Measurements from ENCODE around the gene SEC14L2.

SEC14L2 gene

DNA sequence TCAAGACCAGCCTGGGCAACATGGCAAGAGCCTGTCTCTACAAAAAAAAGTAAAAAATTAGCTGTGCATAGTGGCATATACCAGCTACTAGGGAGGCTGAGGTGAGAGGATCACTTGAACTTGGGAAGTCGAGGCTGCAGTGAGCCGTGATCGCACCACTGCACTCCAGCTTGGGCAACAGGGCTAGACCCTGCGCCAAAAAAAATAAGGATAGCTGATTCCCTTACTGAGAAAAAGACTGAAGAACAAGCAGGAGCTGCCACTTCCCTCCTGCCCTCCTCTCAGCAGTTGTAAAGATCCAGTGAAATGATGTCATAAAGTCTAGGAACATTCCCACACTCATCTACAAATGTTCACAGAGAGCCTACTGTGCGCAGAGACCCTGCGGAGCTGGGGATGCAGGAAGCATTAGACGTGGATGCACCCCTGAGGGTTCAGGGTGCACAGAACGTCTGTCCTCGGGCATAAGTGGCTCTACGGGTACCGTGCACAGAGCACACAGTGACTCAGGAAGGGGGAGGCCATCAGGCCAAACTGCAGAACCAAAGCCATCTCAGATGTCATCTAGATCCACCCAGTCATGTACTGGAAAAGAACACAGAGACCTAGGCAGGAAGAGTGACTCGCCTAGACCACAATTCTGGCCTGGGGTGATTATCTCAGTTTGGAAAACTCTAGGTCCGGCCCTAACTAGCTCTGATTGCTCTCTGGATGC lies 11.7 kb downstream of the SEC14L2 start:
- DNase-seq, result no peak

DNA sequence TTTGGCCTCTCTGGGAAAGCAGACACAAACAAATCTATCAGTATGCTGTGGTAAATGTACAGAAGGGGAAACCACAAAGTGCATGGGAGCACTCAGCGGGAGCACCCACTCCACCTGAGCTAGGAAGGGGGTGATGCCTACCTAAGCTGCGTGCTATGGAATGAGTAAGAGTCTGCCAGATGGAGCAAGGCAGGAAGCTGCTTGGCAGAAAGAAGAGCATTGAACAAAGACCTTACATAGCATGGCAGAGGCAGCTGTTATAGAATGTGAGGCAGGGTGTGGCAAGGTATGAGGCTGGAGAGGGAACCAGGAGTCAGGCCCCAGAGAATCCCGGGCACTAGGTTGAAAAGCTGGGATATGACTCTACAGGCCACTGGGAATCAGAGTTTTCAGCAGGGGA lies 15.0 kb downstream of the SEC14L2 start:
- DNase-seq, result no peak

DNA sequence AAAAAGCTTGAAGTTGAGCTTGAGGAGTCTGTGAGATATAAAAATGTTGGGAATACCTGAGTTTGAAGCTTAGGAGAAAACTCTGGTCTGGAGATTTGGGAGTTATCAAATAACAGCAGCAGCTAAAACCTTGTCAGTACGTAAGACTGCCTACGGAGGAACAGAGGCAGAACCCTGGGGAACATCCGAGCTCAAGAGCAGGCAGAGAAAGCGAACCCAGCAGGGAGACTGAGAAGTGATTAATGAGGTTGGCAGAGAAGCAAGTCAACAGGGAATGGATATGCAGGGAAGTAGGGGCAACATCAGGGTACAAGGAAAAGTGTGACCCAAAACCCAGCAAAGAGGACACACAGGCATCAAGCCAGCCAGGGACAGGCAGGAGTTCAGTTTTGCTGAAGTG lies 16.2 kb downstream of the SEC14L2 start:
- DNase-seq, result no peak

DNA sequence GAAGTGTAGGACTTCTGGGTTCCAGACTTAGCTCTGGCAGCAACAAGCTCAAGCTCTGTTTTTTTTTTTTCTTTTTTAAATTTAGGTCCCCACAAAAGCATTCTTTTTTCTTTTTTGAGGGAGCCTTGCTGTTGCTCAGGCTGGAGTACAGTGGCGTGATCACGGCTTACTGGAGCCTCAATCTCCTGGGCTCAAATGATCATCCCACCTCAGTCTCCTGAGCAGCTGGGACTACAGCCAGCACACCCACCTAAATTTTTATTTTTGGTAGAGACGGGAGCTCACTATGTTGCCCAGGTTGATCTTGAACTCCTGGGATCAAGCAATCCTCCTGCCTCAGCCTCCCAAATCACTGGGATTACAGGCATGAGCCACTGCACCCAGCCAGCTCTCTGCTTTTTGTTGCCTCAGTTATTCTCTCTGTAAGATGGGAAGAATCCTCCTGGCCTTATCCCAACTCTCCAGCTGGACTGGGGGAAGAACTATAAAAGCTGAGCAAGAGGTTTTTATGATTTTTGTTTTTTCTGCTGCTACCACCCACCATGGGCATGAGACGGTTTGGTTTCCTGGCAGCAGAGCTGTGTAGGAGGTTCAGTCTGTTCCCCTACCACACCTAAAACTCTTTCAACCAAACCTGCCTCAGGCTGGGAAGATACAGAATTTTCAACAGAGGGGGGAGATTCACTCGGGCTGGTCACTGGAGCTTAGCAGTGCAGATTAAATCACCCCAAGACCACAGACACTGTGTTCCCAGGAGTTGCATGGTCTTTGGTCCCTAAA lies 17.1 kb downstream of the SEC14L2 start:
- DNase-seq, result no peak

DNA sequence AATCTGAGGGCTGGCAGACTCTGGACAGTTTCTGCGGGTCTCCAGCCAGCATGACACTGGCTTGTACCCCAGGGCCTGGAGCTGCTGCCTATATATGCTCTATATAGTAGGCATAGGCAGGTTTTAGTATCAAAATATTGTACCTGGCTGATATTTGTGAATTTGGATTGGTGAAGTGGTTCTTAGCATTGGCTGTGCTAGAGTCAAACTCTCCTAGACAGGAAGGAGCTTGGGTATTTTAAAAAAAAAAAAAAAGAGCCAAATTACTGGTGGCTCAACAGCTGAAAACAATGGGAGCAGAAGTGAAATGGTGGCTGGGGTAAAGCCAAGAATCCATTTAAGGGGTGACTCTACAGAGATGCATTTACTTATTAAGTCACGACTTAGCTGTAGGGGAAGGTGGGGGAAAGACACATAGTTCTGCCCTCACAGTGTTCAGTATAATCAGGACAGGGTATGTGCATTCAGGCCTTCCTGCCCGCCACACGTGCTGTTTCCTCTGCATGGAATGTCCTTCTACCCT lies 17.8 kb downstream of the SEC14L2 start:
- no peak for DNase-seq

DNA sequence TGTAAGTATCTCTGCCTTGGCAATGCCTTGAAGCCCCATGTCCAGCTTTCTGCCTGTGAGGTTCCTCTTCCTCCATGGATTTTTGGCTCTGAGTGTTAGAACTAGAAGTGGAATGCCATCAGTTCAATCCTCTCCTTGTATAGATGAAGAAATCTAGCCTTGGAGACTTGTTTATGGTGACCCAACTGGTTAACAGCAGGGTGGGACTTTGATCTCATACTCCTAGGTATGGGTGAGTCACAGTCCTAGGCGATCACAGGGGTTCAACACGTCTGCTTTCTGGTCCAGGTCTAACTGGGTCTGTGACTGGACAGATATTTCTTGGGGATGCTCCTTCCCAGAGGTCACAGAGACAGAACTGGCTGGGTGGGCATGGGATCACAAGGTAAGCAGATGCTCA lies 19.6 kb downstream of the SEC14L2 start:
- no peak for DNase-seq

DNA sequence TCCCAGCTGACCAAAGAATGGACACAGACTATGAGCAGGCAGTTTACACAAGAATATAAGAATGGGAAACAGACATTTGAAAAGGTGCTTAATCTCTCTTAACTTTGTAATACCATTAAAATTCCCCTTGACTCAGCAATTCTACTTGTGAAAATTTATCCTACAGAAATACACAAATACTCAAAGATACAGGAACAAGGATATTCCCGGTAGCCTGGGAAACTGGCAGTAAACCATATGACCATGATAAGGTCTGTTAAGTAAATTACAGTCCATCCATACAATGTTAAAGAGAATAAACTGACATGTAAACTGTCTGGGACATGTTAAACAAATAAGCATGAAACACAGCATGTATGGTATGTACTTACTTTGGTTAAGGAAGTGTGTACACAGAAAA lies 20.0 kb downstream of the SEC14L2 start:
- no peak for DNase-seq

DNA sequence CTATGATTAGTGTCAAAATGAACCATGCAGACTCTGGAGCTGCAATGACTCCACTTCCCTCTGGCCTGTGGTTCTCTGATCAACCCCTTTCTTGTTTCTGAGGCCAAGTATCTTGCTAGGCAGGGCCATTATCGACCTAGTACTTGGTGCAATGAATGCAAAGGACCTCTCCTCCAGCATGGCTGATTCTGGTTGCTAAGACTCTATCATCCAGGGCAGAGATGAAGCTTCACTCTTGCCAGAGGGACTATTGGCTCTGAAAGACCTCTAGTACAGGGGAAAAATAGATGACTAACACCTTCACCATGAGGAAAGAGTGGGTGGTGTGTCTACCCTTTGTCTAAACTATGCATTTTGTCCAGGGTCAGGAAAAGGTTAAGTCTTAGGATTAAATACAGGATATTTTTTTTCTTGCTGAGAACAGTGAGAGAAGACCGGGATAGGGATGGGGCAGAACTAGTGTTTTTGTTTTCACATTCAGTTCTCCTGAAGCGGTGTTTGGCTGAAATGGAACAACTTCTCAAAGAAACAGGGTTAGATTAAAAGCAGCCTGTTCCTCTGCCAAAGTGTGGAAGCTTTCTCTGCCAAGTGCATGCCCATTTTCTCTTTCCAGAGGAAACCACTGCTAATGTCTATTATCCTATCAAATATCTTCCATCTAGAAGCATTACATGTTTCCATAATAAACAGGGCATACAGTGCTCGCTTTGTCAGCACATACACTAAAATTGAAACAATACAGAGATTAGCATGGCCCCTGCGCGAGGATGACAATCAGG lies 23.7 kb downstream of the SEC14L2 start:
- no peak for DNase-seq

DNA sequence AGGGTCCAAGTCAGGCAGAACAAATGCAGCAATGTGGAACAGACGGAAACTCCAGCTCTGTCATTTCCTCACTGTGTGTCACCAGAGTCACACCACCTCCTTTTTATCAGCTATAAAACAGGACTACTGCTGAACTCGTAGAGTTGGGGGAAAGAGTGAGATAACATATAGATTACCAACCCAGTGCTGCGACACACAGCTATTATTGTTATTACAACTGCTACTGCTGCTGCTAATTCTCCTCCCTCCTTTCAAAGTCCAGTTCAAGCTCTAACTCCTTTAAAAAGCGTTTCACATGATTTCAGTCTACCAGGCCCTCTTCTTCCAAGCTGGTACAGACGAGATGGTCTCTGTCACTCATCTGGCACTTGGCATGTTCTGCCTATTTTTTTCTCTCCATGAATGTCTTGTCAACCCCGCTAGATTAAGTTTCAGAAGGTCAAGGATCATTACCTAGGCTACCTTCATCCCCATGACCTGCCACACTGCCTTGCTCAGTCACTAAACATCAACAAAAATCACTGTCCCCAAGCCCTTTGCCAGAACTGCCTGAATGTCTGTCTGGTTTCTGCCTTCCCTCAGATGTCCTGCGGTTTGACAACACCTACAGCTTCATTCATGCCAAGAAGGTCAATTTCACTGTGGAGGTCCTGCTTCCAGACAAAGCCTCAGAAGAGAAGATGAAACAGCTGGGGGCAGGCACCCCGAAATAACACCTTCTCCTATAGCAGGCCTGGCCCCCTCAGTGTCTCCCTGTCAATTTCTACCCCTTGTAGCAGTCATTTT lies 25.1 kb downstream of the SEC14L2 start:
- DNase-seq, result no peak

DNA sequence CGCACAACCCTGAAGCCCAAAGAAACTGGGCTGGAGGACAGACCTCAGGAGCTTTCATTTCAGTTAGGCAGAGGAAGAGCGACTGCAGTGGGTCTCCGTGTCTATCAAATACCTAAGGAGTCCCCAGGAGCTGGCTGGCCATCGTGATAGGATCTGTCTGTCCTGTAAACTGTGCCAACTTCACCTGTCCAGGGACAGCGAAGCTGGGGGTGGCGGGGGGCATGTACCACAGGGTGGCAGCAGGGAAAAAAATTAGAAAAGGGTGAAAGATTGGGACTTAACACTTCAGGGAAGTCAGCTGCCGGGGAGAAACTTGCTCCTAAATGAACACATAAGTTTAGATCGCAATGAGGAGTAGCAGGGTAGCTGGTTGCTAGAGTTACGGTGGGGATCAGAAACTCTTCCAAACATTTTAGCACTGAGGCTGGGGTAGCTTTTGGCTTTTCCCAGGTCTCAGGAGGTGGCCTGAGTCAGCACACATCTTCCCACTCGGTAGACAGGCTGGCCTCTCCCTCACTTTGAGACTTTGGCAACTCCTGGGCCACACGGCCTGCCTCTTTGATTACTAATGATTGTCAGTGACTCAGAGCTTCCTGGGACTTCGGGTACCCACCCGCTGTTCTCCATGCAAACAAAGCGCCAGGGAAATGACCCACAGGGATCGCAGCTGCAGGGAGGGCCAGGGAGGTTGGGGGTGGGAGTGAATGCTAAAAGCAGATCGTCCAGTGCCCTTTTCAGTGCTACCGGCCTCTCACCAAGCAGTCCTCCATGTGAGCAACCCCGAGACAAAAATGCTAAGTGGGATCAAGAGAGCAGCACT lies 25.9 kb downstream of the SEC14L2 start:
- DNase-seq, result peak; percentile 4

DNA sequence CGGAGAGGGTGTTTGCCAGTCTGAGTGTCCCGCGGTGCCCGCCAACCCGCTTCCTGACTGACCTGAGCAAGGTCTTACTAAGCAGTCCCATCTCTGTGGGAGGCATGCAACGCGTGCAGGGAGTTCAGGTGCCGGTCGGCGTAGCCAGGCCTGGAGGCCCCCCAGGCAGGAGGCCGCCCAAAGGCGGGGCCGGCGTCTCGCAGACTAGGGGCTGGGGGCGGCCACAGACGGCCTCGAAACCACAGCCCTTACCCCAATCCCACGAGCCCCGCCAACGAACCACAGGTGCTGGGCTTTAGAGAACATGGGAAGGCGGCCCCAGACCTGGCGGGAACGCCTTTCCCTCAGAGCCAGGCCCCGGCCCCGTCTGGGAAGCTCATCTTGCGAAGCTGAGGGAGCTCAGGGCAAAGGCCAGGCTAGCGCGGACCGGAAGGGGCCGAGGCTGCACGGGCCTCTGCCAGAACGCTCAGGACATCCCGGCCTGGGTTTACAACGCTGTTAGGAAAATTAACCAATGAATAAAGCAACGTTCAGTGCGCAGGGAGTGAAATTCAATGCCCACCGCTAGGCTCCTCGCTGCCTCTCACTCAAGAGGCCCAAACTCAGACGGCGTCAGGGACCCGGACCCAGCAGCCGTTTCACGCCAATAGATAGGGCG lies 26.6 kb downstream of the SEC14L2 start:
- no peak for DNase-seq

DNA sequence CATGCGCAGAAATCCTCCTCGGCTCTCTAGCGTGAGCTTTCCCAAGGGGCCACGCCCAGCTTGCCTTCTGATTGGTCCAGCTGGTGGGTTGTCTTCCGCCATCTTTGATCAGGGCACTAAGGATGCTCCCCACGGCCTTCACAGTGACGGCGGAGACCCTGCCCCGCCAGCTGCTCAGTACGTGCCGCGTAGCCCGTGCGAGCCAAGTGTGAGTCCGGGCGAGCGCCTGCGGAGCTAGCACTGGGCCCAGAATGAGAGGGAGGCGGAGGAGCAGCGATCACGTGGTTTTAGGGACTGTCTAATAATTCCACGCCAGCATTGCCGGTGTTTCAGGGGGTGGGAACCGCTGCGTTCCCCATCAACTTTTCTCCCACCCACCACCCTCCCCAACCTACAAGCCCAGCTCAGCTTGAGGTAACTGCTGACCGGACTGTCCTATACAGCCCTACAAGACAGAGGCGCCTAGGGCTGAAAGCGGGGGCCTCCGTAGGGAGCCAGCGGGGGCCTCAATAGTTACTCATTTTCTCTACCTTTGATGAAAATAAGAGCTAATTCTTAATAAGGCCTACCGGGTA lies 27.2 kb downstream of the SEC14L2 start:
- DNase-seq, result peak; percentile 99

DNA sequence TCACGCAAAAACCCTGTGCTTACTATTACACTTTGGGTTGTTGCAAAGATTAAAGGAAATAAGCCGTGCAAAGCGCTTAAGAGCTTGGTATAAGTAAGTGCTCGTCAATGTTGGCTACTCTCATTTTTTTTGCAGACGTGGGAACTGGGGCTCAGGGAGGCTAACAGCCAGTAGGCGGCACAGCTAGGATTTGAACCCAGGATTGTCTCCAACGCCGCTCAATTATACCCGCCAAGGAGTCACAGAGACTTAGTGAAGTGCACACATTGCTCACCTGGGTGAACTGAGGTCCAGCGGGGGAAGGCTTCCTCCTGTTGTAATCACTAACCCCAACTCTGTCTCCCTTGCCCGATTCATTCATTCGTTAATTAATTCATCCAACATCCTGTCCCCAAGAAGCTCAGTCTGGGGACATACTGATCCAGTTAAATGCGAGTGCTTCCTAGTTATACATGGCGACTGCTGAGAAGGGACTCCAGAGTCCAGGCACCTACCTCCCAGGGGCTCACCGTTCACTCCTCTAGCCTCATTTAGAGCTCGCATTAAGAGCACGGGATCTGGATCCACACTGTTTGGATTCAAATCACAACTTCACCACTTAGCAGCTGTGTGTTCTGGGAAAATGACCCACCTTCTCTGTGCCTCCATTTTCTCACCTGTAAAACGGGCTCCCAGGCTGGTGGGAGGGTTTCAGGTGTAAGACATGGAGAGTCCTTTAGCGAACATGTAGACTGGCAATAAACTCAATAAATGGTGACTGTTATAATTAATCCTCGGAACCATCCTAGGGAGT lies 27.9 kb downstream of the SEC14L2 start:
- no peak for DNase-seq

DNA sequence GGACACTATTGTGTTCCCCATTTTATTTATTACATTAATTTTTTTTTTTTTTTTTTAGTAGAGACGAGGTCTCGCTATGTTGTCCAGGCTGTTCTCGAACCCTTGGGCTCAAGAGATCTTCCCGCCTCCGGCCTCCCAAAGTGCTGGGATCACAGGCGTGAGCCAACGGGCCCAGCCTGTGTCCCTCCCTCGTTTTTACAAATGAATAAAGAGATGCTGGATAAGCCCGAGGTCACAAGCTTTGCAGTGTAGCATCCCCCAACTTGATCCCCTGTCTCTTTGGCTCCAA lies 28.5 kb downstream of the SEC14L2 start:
- no peak for DNase-seq

DNA sequence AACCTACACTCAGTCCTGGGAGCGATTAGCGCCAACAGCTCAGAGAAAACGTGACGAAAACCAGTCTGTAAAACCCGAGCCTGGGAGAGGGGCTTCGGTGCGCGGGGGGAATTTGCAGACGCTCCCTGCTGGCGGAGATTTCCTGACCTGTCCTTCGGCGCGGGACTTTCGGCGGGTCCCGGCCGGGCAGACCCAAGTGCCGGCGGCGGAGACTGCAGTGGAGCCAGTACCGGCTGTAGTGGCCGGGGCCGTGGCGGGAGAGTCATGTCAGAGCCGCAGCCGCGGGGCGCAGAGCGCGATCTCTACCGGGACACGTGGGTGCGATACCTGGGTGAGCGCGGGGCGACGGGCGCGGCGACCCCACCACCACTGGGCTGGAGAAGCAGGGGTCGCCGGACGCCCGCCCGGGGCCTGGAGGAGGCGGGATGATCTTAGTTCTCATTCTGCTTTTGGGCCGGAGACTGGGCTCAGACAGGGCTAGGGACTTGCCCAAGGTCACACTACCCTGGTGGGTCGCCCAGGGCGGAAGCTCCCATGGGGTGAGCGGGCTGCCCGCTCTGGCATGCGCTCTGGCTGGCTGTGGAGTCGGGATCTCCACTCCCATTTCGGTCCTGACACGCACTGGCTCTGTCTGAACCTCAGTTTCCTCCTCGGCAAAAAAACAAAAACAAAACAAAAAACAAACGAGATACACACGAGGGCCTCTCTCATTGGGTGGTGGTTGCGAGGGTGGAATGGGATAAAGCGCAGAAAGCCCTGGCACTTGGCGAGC lies 29.0 kb downstream of the SEC14L2 start, which contains the start of gene MTFP1:
Gene MTFP1 (plus strand): TSS at position 153 of the 772 bp plus-strand sequence. CDS start 112 bp downstream, at position 265.
- DNase-seq, result peak; percentile 59

DNA sequence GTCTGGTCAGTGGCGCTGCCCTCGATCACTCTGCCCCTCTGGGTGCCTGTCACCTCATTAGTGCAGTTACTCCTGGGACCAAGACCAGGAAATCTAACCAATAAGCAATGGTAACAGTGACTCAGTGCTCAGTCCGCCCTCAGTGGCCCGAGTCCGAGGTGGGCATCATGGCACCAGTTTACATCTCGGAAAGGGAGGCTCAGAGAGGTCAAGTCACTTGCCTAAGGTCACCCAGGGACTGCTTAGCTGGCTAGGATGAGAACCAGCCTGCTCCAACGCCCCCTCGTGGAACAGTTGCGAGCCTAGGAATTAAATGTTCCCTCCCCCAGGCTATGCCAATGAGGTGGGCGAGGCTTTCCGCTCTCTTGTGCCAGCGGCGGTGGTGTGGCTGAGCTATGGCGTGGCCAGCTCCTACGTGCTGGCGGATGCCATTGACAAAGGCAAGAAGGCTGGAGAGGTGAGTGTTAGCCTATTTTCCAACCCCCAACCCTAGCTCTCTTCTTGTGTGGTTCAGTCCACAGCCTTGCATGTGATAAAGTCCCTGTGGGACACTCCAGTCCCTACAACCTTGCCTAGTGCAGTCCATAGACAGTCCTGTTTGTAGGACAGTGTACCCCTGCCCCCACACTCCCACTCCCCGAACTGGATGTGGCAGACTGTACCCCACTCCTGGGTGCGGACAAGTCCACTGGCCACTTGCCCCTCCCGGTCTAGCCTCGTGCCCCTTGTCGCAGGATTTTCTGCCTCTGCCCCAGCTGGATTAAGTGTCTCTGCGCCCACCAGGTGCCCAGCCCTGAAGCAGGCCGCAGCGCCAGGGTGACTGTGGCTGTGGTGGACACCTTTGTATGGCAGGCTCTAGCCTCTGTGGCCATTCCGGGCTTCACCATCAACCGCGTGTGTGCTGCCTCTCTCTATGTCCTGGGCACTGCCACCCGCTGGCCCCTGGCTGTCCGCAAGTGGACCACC lies 29.9 kb downstream of the SEC14L2 start:
- DNase-seq, result peak; percentile 90

DNA sequence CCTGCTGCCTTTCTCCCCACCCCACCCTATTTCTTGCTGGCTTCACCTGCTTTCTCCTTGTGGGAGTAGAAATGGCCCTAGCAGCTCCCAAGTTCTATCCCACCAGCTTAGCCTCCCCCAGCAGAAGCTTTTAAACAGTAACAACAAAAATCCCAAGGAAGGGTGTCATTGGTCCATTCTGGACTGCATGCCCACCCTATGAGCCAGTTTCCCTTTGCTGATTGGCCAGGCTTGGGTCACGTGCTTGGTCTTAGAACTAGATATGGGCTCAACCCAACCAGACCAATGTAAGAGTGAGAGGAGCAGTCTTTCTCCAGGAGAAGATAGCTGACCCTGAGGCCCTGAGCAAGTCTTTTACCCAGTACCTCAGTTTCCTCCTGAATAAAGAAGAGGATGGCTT lies 31.1 kb downstream of the SEC14L2 start:
- DNase-seq, result no peak

DNA sequence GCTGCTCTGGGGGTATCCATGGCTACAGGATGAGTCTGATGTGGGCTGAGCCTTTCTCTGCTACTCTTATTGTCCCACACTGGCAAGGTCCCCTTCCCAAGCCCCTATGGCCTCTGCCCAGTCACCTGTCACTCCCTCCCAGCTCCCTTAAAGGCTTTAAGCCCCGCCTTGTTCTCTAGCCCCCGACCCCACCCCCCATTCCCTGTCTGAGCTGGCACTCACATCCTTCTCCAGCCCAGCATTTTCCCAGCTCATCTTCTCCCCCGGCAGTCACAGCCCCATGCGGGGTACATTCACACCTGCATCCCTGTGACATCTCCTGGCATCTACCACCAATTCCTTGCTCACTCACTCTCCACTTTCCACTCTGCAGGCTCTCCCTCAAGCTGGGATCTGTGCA lies 33.1 kb downstream of the SEC14L2 start:
- no peak for DNase-seq

All from CD4-positive, alpha-beta T cell treated with Interleukin-10 for 1 hour (primary cell).